ENCODE data around the gene MID1IP1. TPM values are rescaled to one million over a fixed set of nuclear protein-coding genes. Genes with fewer than 3 reads are reported as not detected.

The MID1IP1 gene
- total RNA-seq: 17.4 and 28.7 TPM in 2 replicates

GRCh38 chrX:38800981-38801845, at the start of gene MID1IP1:
Gene MID1IP1 (plus strand): TSS chrX:38801459. CDS start chrX:38804947, 3,488 bp downstream.

Other genes starting within 250 kb of the MID1IP1 start
- 12.0 and 15.1 TPM in 2 replicates for gene TSPAN7, start 239.9 kb upstream of the MID1IP1 start, total RNA-seq

Measured in thoracic aorta endothelial cell (primary cell).